OCI-LY3 (cell line): ENCODE measurements around the gene SNX10.
A peak's percentile ranks its signal among the peaks of the same experiment; 100 is the strongest.

Experiments
- H2AFZ ChIP-seq: fragments of 200-600, 300-600 bp; shearing (Covaris generic); 2 replicates; pipeline ENCODE4 v1.6.0; 2014; ENCODE audit warnings: antibody characterized with exemption, low read depth, low read length
- H3K27ac ChIP-seq: fragments of 200-600, 300-600 bp; sonication (generic); 2 replicates; pipeline ENCODE4 v1.5.1; 2014; ENCODE audit warnings: mild to moderate bottlenecking, low read length, moderate library complexity, mixed read lengths
- H3K27me3 ChIP-seq: fragments of 200-600, 300-600 bp; sonication (generic); 2 replicates; pipeline ENCODE4 v1.6.1; 2014; ENCODE audit warnings: low read depth, low read length, mixed read lengths
- H3K36me3 ChIP-seq: fragments of 200-600, 300-600 bp; sonication (generic); replicated peaks from 2 replicates; pipeline ENCODE3; 2014; ENCODE audit warnings: low read depth, low read length, mixed read lengths
- H3K4me1 ChIP-seq: fragments of 300-600, 200-600 bp; sonication (generic); 2 replicates; pipeline ENCODE4 v1.6.1; 2014; ENCODE audit warnings: low read length, mixed read lengths
- H3K4me2 ChIP-seq: fragments of 200-600, 300-600 bp; sonication (generic); 2 replicates; pipeline ENCODE4 v1.6.1; 2014; ENCODE audit warnings: low read length, mixed read lengths
- H3K4me3 ChIP-seq: fragments of 300-600, 200-600 bp; sonication (generic); 2 replicates; pipeline ENCODE4 v1.5.1; 2014; ENCODE audit warnings: antibody characterized with exemption, mild to moderate bottlenecking, low read length, moderate library complexity
- H3K79me2 ChIP-seq: fragments of 300-600, 200-600 bp; shearing (Covaris generic); 2 replicates; pipeline ENCODE4 v1.6.1; 2014; ENCODE audit warnings: mild to moderate bottlenecking, low read length, mixed read lengths
- H3K9ac ChIP-seq: fragments of 300-600, 200-600 bp; shearing (Covaris generic); 2 replicates; pipeline ENCODE4 v1.6.0; 2014; ENCODE audit warnings: mild to moderate bottlenecking, low read length, moderate library complexity
- H3K9me3 ChIP-seq: fragments of 200-600, 300-600 bp; shearing (Covaris generic); 2 replicates; pipeline ENCODE4 v1.6.1; 2014; ENCODE audit warnings: low read length, mixed read lengths; ENCODE audit not compliant: insufficient read depth
- H4K20me1 ChIP-seq: fragments of 200-600, 300-600 bp; sonication (generic); 2 replicates; pipeline ENCODE4 v1.6.1; 2016; ENCODE audit warnings: low read length, mixed read lengths; ENCODE audit not compliant: insufficient read depth
- EZH2phosphoT487 ChIP-seq: fragments of 200-600 bp; shearing (Covaris generic); IDR thresholded peaks from 2 replicates; pipeline ENCODE4 v1.6.1; 2018; ENCODE audit warnings: antibody characterized with exemption, mixed run types, low read depth
- TF ChIP-seq, protein P1 (sequence below): fragments of 200-600, 300-600 bp; sonication (generic); IDR thresholded peaks from 2 replicates; pipeline ENCODE4 v1.5.1; 2014; ENCODE audit warnings: antibody characterized with exemption, low read length, low read depth

Gene SNX10

DNA sequence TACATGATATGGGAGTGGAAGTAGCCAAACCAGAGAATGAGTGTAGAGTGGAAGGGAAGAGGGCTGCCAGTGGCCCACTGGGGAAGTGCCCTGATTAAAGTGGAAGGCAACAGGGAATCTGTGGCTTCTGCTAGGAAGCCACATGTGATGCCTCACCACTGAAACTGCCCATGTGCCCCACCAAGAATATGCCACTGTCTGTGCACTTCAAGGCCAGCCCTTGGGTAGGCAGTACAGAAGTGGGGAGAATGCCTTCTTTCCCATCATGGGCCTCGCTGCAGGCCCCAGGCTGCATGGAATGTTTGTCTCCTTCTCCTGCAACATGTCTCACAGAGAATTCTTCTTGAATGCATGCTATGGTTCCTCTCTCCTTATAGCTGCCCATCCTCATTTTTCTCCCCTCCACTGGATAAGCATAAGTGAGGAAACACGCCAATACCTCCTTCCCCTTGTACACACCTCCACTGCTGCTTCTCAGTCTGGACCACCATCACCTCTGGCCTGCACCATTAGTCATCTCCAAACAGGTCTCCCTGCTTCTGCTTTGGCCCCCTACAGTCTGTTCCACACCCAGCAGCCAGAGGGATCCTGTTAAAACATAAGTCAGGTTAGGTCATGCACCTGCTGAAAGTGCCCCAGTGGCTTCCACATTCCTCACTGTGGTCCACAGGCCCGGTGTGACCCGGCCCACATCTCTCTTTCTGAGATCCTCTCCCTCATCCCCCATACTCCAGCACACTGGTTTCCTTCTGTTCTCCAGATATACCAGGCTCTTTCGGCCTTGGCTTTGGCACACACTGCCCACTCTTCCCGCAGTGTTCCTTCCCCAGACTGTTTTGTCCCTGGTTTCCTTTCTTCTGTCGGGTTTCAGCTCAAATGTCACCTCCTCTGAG, 37.1 kb downstream of the SNX10 start:
- peaks cover 13% of the 10 kb centered on the region for H3K4me1 ChIP-seq
- H3K79me2 ChIP-seq = no peaks in the 10 kb centered on the region
- no peak overlapping the region for H3K4me2 ChIP-seq

DNA sequence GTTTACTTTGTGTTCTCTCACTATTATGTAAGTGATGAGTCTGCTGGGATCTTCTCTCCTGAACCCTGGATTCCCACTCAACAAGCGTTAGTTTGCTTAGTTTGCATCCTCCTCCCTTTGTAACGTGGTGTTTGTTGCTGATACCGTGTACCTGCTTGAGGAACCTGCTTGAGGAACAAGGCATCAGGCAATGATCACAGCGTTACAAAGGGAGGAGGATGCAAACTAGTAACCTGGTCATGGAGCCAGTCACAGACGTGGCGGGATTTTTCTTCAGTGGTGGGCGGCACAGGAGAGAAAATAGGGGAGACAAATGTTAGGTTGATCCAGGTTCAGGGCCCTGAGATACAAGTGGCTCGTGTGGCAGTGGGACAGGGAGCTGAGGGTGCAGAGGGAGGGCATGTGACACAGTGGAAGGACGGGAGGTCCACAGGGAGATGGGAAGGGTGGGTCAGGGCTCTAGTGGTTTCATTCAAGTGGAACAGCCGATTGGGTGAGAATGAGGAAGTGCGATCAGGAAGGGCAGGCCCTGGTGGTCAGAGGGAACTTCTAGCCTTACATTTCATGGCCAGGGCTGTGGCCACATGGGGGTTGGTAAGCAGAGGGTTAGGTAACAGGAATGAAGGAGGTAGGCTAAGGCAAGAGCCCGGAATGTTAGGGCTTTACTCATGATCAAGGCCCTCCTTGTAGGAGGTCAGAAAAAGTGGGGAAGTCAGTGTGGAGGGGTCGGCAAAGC, 38.0 kb downstream of the SNX10 start:
- Histone ChIP-seq H3K27me3 (no peaks in the 10 kb centered on the region), H4K20me1 (no peaks in the 10 kb centered on the region), H3K27ac (no peak overlapping the region), H3K4me2 (peak overlapping the region; percentile 54), H3K36me3 (no peaks in the 10 kb centered on the region), H2AFZ (no peak overlapping the region), H3K4me1 (peaks cover 13% of the 10 kb centered on the region), H3K9me3 (no peaks in the 10 kb centered on the region), H3K9ac (no peak overlapping the region), H3K79me2 (no peaks in the 10 kb centered on the region), H3K4me3 (no peak overlapping the region)
- TF ChIP-seq EZH2phosphoT487 = no peak
- TF ChIP-seq, protein P1, sequence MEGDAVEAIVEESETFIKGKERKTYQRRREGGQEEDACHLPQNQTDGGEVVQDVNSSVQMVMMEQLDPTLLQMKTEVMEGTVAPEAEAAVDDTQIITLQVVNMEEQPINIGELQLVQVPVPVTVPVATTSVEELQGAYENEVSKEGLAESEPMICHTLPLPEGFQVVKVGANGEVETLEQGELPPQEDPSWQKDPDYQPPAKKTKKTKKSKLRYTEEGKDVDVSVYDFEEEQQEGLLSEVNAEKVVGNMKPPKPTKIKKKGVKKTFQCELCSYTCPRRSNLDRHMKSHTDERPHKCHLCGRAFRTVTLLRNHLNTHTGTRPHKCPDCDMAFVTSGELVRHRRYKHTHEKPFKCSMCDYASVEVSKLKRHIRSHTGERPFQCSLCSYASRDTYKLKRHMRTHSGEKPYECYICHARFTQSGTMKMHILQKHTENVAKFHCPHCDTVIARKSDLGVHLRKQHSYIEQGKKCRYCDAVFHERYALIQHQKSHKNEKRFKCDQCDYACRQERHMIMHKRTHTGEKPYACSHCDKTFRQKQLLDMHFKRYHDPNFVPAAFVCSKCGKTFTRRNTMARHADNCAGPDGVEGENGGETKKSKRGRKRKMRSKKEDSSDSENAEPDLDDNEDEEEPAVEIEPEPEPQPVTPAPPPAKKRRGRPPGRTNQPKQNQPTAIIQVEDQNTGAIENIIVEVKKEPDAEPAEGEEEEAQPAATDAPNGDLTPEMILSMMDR = no peak

More for the DNA sequence above, 37.1 kb downstream of the SNX10 start:
- Histone ChIP-seq H3K4me3 (no peak overlapping the region), H3K36me3 (no peaks in the 10 kb centered on the region), H3K27me3 (no peaks in the 10 kb centered on the region), H4K20me1 (no peaks in the 10 kb centered on the region), H3K27ac (no peak overlapping the region), H2AFZ (no peak overlapping the region), H3K9me3 (no peaks in the 10 kb centered on the region), H3K9ac (no peak overlapping the region)
- TF ChIP-seq, protein P1 = no peak
- TF ChIP-seq EZH2phosphoT487 = no peak

DNA sequence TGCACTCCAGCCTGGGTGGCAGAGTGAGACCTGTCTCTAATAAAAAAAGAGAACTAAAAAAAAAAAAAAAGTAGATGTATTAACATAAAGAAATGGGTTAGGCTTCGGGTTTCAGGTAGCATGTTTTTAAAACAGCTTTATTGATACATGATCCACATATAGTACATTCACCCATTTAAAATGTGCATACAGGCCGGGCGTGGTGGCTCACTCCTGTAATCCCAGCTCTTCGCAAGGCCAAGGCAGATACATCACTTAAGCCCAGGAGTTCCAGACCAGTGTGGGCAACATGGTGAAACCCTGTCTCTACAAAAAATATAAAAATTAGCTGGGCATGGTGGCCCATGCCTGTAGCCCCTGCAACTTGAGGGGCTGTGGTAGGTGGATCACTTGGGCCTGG, 39.5 kb downstream of the SNX10 start:
- H3K79me2 ChIP-seq = 0 out of 2 replicates have a peak, but pooled peaks cover 2% of the 10 kb centered on the region
- TF ChIP-seq, protein P1 = no peak
- no peak for TF ChIP-seq EZH2phosphoT487

DNA sequence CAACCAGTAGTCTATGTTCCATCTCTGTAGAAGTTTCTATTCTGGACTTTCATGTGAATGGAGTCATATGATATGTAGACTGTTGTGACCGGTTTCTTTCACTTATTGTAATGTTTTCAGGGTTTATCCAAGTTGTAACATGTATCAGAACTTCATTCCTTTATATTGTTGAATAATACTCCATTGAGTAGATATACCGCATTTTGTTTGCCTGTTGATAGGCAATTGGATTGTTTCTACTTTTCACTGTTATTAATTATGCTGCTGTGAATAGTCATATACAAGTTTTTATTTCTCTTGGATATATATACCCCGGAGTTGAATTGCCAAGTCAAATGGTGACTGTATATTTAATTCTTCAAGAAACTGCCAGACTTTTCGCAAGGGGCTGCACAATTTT, 40.1 kb downstream of the SNX10 start:
- peaks cover 27% of the 10 kb centered on the region for H3K4me1 ChIP-seq

More for the DNA sequence above, 39.5 kb downstream of the SNX10 start:
- H3K4me2 ChIP-seq = no peak overlapping the region
- no peak overlapping the region for H3K4me3 ChIP-seq
- H3K9me3 ChIP-seq = no peaks in the 10 kb centered on the region; the same call in 1 of the 2 replicates
- no peak overlapping the region for H3K9ac ChIP-seq
- no peaks in the 10 kb centered on the region for H3K27me3 ChIP-seq
- H3K36me3 ChIP-seq = peaks cover 3% of the 10 kb centered on the region
- no peaks in the 10 kb centered on the region for H4K20me1 ChIP-seq
- peaks cover 21% of the 10 kb centered on the region for H3K4me1 ChIP-seq
- no peak overlapping the region for H3K27ac ChIP-seq
- H2AFZ ChIP-seq = no peak overlapping the region

More for the DNA sequence above, 40.1 kb downstream of the SNX10 start:
- Histone ChIP-seq H3K9ac (no peak overlapping the region), H3K4me2 (no peak overlapping the region), H3K9me3 (no peaks in the 10 kb centered on the region; the same call in 1 of the 2 replicates), H3K4me3 (no peak overlapping the region), H2AFZ (no peak overlapping the region), H3K79me2 (0 out of 2 replicates have a peak, but pooled peaks cover 2% of the 10 kb centered on the region), H3K27me3 (no peaks in the 10 kb centered on the region), H4K20me1 (no peaks in the 10 kb centered on the region), H3K27ac (no peak overlapping the region), H3K36me3 (peaks cover 3% of the 10 kb centered on the region)
- TF ChIP-seq, protein P1 = no peak
- no peak for TF ChIP-seq EZH2phosphoT487
